Adipose tissue (tissue), 3 donors: Measurements from ENCODE around the gene PLA2G5. TPM values are rescaled to one million over a fixed set of nuclear protein-coding genes. Genes with fewer than 3 reads are reported as not detected.
"Not testable (repeated sequence)": the region's sequence is repeated elsewhere in the genome, so short reads cannot be mapped to it uniquely, and the experiment has no call there.

ENCODE experiments used
- H3K27ac ChIP-seq: one replicate; pipeline ENCODE4 v1.5.1; 2013; ENCODE audit warnings: low read depth, low read length
- WGBS, 3 donors: extraction: QIAGEN DNeasy Blood & Tissue Kit; methylation state at CpG; one replicate each; pipeline ENCODE4 v1.1.7; 2013; 5-methylcytosine and 5-hydroxymethylcytosine counted together
- polyA plus RNA-seq, 3 donors: library from polyadenylated mRNA; stranded (reverse); fragments of 200-250 nt; gene quantifications; one replicate each; pipeline ENCODE4 v1.2.3, GENCODE V29; 2013
- donor health status: healthy with polysubstance abuse.
- donor health status: Bipolar disorder and iron deficiency.
- donor health status: healthy.

The PLA2G5 gene, protein sequence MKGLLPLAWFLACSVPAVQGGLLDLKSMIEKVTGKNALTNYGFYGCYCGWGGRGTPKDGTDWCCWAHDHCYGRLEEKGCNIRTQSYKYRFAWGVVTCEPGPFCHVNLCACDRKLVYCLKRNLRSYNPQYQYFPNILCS
- polyA plus RNA-seq: 10 to 100 TPM in 1 of 3 donors, 1 to 10 TPM in 1, under 1 TPM in 1; 0.52 to 45.0 (median 6.1) TPM

DNA sequence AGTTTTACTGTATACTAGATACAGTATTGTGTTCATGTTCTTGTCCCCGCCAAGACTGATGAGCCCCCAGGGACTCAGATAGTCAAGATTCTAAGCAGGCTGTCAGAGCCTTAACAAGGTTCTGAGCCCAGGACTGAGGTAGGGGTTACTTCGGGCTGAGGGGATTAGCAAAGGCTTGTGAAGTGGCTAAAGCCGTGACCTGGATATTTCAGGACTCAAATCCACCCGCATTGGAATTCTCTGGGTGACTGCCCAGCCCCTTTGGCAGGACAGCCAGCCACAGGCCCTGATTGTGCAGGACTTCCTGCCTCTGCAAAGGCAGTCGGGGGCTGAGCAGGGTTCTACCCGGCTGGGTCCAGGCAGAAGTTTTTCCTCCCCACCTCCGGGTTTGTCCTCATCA lies at the start of gene PLA2G5:
TSS of gene PLA2G5 (plus strand) at position 321 of the 400 bp plus-strand sequence. CDS start 14,637 bp downstream, outside the sequence.
- WGBS, 3 donors: 30 to 38% (median 37%) methylated on average over 7 of the region's 7 CpGs

DNA sequence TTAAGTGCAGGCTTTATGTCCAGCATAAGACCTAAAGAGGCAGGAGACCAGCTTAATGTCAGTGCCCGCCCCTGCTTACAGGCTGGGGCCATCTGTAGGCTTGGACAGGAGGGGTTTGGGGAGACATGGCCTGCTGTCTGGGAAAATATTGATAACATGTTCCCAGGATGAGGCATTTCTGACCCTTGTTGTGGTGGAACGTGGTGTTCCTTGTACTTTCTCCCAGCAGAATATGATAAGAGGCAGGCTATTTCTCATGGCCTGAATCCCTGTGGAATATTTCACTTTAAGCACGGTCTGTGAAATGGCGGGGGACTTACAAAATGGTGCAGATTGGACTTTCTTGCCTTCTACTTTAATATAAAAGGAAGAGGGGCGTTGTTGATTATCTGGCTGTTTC lies 41.9 kb upstream of the PLA2G5 start:
- 73 to 85% (median 74%) methylated on average over 5 of the region's 5 CpGs for WGBS, 3 donors
- H3K27ac ChIP-seq: no peak overlapping the region

More for the DNA sequence above, at the start of gene PLA2G5:
- no peak within 1 kb of the TSS for H3K27ac ChIP-seq

DNA sequence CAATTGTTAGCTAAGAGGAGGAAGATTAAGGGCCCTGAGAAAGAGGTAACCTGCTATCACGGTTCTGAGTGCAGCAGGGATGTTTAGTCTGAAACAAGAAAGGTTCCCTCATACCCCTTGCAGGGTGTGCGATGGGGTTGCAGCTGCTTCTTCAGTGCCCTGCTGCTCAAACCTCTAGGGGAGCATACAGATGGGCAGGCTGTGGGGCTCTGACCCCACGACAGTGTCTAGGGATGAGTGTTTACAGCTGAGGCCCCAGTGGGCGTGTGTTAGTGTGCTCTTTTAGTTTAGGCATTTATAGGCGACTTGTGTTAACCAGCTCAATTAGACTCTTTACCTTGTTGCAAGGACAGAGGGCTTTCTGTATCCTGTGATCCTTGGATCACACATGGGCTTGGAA lies 41.3 kb upstream of the PLA2G5 start:
- no peak overlapping the region for H3K27ac ChIP-seq
- 66 to 80% (median 75%) methylated on average over 5 of the region's 5 CpGs for WGBS, 3 donors

DNA sequence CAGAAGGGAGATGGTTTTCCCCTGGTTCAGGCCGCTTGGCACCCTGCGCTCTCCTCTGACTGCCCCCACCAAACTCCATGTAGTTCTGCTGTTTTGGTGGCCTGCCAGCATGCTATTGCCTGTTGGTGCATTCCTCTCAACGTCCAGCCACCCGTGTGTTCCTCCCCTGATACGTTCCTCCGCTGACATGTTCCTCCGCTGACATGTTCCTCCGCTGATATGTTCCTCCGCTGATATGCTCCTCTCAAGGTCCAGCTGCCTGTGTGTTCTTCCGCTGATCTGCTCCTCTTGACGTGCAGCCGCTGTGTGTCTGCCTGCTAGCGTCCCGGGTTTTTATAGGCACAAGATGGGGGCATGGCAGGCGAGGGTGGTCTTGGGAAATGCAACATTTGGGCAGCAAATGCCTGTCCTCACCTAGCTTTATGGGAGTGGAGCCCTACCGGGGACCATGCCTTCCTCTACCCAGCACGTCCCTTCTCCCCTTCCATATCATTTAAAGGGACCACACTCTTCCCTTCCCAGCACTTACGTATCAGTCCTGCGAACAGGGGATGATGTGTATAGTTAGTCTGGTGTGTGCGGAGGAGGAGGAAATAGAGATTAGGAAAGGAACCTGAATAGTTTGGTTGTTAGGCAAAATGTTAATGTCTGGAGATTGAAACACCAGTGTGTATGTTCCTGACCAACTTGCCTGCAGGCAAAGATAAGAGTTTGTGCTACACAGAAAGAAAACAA lies 40.6 kb upstream of the PLA2G5 start:
- 78 to 84% (median 78%) methylated on average over 20 of the region's 20 CpGs for WGBS, 3 donors
- no peak overlapping the region for H3K27ac ChIP-seq

DNA sequence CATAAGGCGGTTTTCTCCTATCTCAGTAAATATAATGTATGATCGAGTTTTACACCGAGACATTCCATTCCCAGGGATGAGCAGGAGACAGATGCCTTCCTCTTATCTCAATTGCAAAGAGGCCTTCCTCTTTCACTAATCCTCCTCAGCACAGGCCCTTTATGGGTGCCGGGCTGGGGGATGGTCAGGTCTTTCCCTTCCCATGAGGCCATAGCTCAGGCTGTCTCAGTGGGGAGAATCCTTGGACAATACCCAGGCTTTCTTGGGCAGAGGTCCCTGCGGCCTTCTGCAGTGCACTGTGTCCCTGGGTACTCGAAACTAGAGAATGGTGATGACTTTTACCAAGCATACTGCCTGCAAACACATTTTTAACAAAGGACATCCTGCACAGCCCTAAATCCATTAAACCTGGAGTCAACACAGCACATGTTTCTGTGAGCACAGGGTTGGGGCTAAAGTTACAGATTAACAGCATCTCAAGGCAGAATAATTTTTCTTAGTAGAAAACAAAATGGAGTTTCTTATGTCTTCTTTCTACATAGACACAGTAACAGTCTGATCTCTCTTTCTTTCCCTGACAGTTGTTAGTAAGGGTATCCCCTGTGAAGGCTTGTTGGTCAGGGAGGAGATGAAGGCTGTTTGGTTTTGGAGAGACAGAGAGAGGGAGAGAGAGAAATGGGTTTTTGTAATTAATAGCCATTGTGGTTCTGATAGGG lies 39.4 kb upstream of the PLA2G5 start:
- WGBS, 3 donors: 76 to 90% (median 84%) methylated on average over 6 of the region's 6 CpGs
- H3K27ac ChIP-seq: not testable (repeated sequence)

DNA sequence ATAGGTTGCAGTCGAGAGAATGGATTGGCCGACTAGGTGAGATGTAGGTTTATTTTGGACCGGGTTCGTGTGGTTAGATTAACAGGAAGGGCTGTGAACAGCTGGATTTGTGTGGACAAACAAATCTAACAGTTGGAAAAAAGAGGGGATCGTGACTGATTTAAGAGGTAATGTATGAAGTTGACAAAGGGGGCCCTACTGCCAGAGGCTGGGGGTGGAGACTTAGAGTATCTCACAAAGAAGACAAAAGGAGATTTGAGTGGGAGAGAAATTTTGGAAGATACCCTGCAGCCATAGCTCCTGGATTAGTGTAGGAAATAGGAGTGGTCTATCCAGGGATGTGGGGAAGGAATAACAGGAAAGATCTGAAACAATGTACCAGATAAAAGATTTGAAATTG lies 38.8 kb upstream of the PLA2G5 start:
- 59 to 77% (median 71%) methylated on average over 5 of the region's 5 CpGs for WGBS, 3 donors
- no peak overlapping the region for H3K27ac ChIP-seq

DNA sequence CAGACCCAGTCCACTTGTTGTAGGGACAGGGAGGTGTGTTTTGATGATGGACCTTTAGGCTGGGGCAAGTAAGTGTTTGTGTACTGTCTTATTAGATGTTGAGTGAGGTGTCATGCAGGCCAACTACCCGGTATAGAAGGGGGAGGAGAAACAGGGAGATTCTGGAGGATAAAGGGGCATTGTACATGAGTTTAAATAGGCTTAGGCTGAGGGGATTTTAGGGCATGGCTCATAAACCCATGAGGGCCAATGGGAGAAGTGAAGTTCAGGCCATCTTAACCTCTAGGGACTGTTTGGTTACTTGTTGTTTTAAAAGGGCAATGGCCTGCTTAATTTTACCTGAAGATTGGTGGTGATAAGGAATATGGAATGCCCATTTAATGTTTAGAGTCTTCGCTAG lies 38.2 kb upstream of the PLA2G5 start:
- H3K27ac ChIP-seq: no peak overlapping the region
- 68 to 90% (median 83%) methylated on average over 2 of the region's 2 CpGs for WGBS, 3 donors

DNA sequence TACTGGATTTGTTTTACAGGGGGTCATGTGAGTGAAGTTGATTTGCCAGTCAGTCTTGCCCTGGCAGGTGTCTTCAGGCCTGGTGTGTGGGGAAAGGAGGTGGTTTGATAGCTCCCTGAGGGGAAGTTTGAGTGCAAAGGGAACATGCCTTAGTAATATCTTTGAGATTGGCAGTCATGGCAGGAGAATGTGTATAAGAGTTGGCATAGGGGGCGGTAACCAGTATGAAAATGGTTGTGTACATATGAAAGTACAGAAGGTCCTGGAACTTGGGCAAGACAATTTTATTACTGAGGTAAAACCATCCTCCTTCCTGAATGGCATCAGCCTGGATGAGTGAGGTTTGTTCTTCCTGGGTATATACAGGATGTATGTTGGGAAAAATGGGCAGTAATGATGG lies 37.6 kb upstream of the PLA2G5 start:
- 94 to 100% (median 94%) methylated on average over 1 of the region's 1 CpG for WGBS, 3 donors

DNA sequence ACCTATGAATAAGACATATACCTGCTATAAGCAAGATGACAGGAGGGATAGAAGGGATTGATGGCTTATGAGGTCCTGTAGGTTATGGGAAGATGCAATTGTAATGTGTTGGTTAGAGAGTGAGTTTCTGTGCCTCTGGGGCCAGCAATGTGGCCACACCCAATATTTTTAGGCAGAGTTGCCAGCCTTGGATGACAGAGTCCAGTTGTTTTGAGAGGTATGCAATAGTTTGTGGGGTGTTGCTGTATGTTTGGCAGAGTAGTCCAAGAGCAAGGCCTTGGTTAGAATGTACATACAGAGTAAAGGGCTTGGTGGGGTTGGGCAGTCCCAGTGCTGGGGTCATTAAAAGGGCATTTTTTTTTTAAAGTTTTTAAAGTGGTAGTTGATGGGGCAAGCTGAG lies 36.6 kb upstream of the PLA2G5 start:
- no peak overlapping the region for H3K27ac ChIP-seq

More for the DNA sequence above, 37.6 kb upstream of the PLA2G5 start:
- H3K27ac ChIP-seq: no peak overlapping the region

DNA sequence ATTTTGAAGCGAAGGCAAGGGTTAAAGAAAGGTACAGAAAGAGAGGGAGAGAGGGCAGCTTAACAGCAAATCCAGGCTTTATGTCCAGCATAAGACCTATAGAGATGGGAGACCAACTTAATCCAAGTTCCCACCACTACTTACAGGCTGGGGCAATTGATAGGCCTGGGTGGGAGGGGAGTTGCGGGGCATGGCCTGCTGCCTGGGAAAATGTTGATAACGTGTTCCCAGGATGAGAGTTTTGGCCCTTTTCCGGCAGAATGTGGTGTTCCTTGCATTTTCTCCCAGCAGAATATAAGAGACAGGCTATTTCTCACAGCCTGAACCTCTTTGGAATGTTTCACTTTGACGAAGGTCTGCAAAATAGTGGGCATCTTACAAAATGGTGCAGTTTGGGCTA lies 34.9 kb upstream of the PLA2G5 start:
- 72 to 88% (median 81%) methylated on average over 5 of the region's 5 CpGs for WGBS, 3 donors
- no peak overlapping the region for H3K27ac ChIP-seq

DNA sequence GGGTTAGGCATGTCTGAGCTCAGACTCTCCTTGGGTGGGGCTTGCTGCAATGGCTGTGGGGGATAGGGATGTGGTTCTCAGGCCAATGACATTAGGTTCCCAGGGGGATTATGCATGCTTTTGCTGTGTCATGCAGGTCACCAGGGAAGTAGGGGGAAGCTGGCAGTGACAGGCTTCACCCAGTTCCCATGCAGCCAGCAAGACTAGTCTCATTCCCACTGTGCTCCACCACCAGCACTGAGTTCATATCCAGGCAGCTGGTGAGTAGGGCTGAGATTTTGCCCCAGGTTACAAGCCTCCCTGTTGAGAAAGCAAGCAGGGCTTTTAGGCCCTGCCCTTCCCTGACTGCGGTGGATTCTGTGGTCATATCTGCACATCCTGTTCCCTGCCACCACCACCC lies 32.1 kb upstream of the PLA2G5 start:
- 38 to 85% (median 63%) methylated on average over 1 of the region's 1 CpG for WGBS, 3 donors
- H3K27ac ChIP-seq: no peak overlapping the region

DNA sequence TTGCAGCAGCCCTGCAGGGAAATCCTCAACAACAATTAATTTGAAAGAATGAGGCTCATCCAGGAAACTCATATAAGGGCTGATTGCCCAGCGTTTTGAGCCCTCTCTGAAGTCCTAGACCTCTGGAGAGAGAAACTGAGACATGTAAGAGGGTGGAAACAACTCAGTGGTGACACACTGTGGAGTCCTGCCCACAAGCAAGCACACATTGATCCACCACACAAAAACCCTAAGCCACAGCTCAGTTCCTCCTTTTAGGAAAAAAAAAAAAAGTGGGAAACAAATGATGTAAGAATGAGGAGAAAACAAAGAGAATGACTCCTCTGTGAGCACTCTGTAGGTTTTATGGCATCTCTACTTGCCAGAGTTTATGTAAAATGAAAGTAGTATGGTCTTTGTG lies 22.9 kb upstream of the PLA2G5 start:
- WGBS, 3 donors: 67 to 80% (median 71%) methylated on average over 1 of the region's 1 CpG
- no peak overlapping the region for H3K27ac ChIP-seq

DNA sequence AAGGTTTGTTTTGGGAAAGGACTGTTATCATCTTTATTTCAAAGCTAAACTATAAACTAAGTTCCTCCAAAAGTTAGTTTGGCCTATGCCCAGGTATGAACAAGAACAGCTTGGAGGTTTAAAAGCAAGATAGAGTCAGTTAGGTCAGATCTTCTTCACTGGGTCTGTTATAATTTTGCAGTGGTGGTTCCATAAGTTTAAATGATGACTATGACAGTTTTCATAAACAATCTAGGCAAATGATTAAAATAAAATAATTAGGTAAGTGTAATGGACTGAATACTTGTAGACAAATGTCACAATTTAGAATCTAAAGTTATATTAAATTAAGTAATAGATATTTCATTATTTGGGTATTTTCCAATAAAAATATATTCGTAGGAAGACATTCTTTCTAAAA lies 21.4 kb upstream of the PLA2G5 start:
- WGBS, 3 donors: 62 to 76% (median 75%) methylated on average over 1 of the region's 1 CpG
- H3K27ac ChIP-seq: no peak overlapping the region

DNA sequence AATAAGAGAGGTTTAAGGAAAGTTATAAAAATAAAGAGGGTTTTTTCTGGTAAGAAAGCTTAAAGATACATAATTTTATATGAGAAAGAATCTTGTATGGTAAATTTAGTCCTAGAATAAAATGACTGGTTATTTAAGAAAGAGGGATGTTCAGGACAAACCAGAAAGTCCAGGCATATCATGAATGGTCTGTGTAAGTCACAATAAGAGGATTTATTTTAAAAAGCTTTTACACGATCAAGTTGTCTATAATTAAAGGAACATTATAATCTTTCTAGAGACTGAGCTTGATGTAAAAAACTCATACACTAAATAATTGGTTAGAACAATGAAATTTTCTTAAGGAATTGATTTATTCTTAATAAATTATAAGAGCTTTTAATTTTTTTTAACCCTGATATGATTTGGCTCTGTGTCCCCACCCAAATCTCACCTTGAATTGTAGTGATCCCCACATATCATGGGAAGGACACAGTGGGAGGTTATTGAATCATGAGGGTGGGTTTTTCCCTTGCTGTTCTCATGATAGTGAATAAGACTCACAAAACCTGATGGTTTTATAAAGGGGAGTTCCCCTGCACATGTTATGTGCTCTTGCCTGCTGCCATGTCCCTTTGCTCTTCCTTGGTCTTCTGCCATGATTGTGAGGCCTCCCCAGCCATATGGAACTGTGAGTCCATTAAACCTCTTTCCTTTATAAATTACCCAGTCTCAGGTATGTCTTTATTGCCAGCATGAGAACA lies 20.8 kb upstream of the PLA2G5 start:
- 82 to 94% (median 83%) methylated on average over 1 of the region's 1 CpG for WGBS, 3 donors
- H3K27ac ChIP-seq: not testable (repeated sequence)

DNA sequence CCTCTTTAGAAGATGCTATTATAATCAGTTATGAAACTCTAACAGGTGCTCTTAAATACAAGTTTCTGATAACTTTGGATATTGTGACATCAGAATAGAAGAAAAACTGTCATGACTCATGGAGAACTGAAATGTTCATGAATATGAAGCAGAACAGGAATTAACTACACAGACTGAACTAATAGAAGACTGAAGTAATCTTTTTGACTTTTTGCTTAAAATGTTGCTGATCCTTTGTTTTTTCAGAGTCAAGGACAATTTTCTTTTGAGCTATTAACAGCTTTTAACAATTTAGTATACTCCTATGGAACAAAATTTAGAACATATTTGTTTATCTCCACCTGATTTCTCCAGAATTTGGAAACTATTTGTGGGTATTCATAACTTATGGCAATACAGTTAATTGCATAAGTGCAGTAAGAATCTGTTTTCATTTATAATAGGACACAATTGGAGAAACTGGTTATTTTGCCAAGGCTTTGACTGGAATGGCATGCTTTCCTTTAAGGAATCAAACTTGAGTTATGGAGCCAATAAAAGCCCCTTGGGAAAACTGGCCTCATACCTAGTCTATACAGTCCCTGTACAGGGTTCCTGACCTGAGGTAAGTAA lies 18.7 kb upstream of the PLA2G5 start:
- no peak overlapping the region for H3K27ac ChIP-seq

DNA sequence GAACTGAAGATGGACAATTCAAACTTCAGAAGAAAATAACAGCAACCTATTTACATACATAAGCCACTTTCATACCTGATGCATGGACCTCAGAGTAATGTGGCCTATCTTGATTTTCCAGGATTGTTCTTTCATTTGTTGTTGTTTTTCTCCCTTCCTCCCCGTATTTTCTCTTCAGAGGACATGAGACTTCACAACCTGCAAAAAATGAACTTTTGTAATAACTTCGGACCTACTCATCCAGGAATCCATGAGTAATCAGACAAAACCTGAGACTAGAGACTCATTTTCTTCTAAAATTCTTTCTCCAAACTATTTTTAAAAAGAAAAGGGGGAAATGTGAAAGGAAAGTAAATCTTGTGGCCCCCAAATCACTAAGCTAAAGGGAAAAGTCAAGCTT lies 17.6 kb upstream of the PLA2G5 start:
- no peak overlapping the region for H3K27ac ChIP-seq
- 61 to 82% (median 78%) methylated on average over 2 of the region's 2 CpGs for WGBS, 3 donors

DNA sequence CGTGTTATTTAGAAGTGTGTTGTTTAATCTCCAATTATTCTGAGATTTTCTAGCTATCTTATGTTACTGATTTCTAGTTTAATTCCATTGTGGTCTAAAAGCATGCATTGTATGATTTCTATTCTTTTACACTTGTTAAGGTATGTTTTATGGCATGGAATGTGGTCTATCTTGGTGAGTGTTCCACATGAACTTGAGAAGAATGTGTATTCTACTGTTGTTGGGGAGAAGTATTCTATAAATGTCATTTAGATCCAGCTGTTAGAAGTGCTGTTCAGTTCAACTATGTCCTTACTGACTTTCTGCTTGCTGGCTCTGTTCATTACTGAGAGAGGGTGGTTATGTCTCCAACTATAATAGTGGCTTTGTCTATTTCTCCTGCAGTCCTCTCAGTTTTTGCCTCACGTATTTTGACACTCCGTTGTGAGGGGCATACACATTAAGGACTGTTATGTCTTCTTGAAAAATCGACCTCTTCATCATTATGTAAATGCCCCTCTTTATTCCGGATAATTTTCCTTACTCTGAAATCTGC lies 12.0 kb upstream of the PLA2G5 start:
- no peak overlapping the region for H3K27ac ChIP-seq
- WGBS, 3 donors: 47 to 75% (median 69%) methylated on average over 5 of the region's 5 CpGs

DNA sequence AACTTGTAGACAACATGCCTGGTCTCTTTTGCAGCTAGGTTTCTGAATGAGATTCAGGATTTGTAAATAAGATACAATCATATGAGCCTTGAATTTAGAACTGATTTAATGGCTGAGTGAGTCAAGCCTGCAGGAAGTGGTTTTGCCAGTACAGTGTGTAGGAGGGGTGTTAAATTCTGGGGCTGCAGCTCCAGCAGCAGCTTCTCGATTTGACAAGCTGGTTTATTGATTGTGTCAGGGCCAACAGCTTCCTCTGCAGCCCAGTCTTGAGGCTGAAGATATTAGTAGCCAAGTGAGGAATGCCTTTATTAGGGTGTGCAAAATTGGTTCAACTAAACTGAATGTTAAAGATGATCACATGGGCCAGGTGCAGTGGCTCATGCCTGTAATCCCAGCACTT lies 11.5 kb upstream of the PLA2G5 start:
- WGBS, 3 donors: 0 to 5% (median 2%) methylated on average over 1 of the region's 1 CpG
- no peak overlapping the region for H3K27ac ChIP-seq
